Coronary artery (tissue), 2 donors: ENCODE results near the gene PKD2L2.
"Not testable (repeated sequence)": the region's sequence is repeated elsewhere in the genome, so short reads cannot be mapped to it uniquely, and the experiment has no call there.

Experiments used
- DNase-seq: peaks from one replicate; pipeline ENCODE4 v3.0.0-alpha.2; 2017; ENCODE audit warnings: low spot score
- H3K27ac ChIP-seq, 2 donors: fragments of 200-600 bp; sonication (generic); one replicate each; pipeline ENCODE4 v1.5.1; 2016 to 2019
- H3K4me3 ChIP-seq: fragments of 200-600 bp; sonication (generic); 2 replicates; pipeline ENCODE4 v1.5.1; 2016; ENCODE audit warnings: mild to moderate bottlenecking, moderate library complexity
- TF ChIP-seq, protein P1 (sequence below): fragments of 200-600 bp; sonication (generic); IDR thresholded peaks from one replicate; pipeline ENCODE4 v1.5.1; 2019; ENCODE audit warnings: antibody characterized with exemption

The PKD2L2 gene

DNA sequence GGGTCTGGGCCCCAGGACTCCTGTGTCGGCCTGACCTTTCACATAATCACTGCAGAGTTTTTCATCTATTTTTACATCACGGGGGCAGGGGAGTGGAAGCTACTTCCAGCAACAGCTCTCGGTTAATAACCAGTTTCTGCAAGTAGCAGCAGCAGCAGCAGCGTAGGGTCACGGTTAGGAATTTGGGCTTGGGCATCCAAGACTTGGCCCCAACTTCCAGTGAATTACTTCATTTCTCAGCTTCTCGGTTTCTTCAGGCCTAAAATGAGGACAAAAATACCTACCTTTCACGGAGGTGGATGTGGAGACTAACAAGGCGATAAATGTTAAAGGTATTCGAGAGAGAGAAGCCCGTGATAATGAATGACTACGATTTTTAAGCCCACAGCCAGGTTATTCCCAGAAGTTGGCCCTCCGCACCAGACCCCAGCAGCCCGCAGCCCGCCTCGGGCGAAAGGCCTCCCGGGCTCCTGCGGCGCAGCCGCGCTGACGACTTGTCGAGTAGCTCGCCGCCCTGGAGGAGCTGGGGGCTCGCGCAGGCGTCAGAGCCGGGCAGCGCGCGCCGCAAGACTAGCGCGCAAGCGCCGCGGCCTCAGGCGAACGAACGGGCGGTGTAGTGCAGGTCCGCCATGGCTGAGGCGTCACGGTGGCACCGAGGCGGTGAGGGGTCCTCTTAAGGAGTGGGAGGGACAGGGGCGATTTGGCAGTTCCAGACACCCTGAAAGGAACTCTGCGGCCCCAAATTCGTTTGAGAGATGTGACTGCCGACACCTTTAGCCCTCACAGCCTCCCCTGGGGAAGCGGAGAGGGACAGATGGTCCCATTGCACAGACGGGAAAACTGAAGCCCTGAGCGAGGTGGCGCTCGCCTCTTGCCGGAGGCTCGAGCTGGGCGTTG is at the start of gene PKD2L2:
TSS of gene PKD2L2 (plus strand) at position 595 of the 897 bp plus-strand sequence. CDS start at position 630, 35 bp downstream.
- peak within 1 kb of the TSS; percentile 84 to 92 for H3K27ac ChIP-seq
- TF ChIP-seq, protein P1, sequence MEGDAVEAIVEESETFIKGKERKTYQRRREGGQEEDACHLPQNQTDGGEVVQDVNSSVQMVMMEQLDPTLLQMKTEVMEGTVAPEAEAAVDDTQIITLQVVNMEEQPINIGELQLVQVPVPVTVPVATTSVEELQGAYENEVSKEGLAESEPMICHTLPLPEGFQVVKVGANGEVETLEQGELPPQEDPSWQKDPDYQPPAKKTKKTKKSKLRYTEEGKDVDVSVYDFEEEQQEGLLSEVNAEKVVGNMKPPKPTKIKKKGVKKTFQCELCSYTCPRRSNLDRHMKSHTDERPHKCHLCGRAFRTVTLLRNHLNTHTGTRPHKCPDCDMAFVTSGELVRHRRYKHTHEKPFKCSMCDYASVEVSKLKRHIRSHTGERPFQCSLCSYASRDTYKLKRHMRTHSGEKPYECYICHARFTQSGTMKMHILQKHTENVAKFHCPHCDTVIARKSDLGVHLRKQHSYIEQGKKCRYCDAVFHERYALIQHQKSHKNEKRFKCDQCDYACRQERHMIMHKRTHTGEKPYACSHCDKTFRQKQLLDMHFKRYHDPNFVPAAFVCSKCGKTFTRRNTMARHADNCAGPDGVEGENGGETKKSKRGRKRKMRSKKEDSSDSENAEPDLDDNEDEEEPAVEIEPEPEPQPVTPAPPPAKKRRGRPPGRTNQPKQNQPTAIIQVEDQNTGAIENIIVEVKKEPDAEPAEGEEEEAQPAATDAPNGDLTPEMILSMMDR: no peak
- peak; percentile 85 for DNase-seq
- H3K4me3 ChIP-seq: peak within 1 kb of the TSS; percentile 74

- DNase-seq: no peak
- Histone ChIP-seq H3K4me3 (no peak overlapping the region), H3K27ac (no peak overlapping the region)
- TF ChIP-seq, protein P1: no peak
These were observed 47.0 kb upstream of the PKD2L2 start for GRCh38 chr5:137842296-137842695.

- DNase-seq: no peak
- TF ChIP-seq, protein P1: no peak
- no peak overlapping the region for H3K4me3 ChIP-seq
- H3K27ac ChIP-seq: no peak overlapping the region
These were observed 45.5 kb upstream of the PKD2L2 start for GRCh38 chr5:137843676-137844299.

DNA sequence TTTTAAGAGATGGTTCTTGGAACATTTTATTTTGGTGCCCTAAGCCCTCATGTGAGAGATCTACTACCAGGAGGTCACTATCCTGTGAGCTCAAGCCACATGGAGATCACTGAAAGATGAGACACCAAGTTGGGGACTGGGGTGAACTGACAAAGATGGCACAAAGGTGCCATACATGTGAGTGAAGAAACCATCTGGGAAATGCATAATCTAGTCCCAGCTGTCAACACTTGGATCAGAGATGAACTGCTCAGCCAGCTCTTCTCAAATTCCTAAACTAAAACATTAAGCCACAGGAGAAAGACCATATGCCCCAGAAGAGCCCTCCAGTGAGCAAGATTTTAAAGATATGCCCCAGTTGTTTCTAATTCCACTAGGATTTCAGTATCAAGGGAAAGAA is 43.8 kb upstream of the PKD2L2 start:
- no peak for DNase-seq
- no peak overlapping the region for H3K4me3 ChIP-seq
- H3K27ac ChIP-seq: no peak overlapping the region
- TF ChIP-seq, protein P1: no peak

- DNase-seq: no peak
- TF ChIP-seq, protein P1: no peak
- no peak overlapping the region for H3K4me3 ChIP-seq
- H3K27ac ChIP-seq: no peak overlapping the region
These were observed 41.6 kb upstream of the PKD2L2 start for GRCh38 chr5:137847687-137848086.

- DNase-seq: not testable (repeated sequence)
These were observed 36.1 kb upstream of the PKD2L2 start for GRCh38 chr5:137853165-137853564.

DNA sequence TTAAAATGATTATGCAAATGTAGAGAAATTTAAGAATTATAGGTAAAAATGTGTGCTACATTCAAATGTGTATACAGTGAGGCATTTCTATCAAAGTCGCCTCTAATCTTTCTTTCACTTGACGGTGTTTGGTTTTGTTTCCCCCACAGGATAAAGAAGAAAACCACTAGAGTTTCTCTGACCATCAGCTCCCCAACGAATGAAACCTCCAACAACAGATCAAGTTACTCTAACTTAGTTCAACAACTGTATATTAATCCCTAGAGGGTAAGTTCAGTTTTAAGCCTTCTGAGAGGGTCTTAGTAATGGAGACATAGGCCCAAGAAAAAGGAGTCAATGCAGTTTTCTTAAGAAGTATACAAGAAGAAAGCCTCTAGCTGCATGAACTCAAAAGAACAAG is 33.1 kb upstream of the PKD2L2 start:
- Histone ChIP-seq H3K4me3 (no peak overlapping the region), H3K27ac (no peak overlapping the region)
- DNase-seq: no peak
- TF ChIP-seq, protein P1: no peak

More at GRCh38 chr5:137853165-137853564, 36.1 kb upstream of the PKD2L2 start:
- not testable (repeated sequence) for H3K27ac ChIP-seq, H3K4me3 ChIP-seq
